ENCODE results near the gene GFY.

GFY gene

GRCh38 chr19:49396738-49397505 lies 28.3 kb upstream of the GFY start:
- Histone ChIP-seq H3K36me3 (ENCODE audit: insufficient read depth) (no peaks in the 10 kb centered on the region), H3K27me3 (ENCODE audit: insufficient read depth, low read depth) (peaks cover 68% of the 10 kb centered on the region), H4K20me1 (ENCODE audit: insufficient read depth) (no peaks in the 10 kb centered on the region), H3K4me1 (ENCODE audit: low read depth, poor library complexity, severe bottlenecking) (peaks cover 5% of the 10 kb centered on the region), H3K9ac (no peak overlapping the region), H3K27ac (no peak overlapping the region), H3K79me2 (ENCODE audit: insufficient read depth, low read depth) (no peaks in the 10 kb centered on the region), H3K4me2 (no peak overlapping the region), H2AFZ (ENCODE audit: low read depth) (no peak overlapping the region), H3K4me3 (IDR thresholded peaks at IDR 0.05; ENCODE audit: insufficient read depth, low read depth, low read length) (no peak overlapping the region)
- no peak for TF ChIP-seq CTCF (conservative IDR thresholded peaks at IDR 0.05; ENCODE audit: low read depth, low read length)

DNA sequence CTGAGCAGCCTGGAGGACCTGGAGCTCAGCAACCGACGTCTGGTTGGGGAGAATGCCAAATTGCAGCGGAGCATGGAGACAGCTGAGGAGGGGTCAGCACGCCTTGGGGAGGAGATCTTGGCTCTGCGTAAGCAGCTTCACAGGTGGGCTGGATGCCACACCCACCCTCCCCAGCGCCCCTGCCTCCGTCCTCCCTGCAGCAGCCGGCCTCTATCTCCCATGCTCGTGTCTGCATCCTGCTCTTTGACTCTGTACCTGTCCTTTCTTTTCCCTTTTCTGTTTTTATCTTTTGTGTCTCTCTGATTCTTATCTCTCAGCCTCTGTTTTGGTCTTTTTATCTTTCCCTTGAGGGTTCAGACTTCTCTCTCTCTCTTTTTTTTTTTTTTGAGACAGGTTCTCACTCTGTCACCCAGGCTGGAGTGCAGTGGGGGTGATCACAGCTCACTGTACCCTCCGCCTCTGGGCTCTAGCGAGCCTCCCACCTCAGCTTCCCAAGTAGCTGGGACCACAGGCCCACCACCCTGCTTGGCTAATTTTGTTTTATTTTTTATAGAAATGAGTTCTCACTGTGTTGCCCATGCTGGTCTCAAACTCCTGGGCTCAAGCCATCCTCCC lies 27.1 kb upstream of the GFY start:
- no peak overlapping the region for H2AFZ ChIP-seq (ENCODE audit: low read depth)
- H3K27me3 ChIP-seq (ENCODE audit: insufficient read depth, low read depth) = peaks cover 60% of the 10 kb centered on the region
- no peak overlapping the region for H3K27ac ChIP-seq
- H3K79me2 ChIP-seq (ENCODE audit: insufficient read depth, low read depth) = no peaks in the 10 kb centered on the region
- no peak overlapping the region for H3K4me3 ChIP-seq (IDR thresholded peaks at IDR 0.05; ENCODE audit: insufficient read depth, low read depth, low read length)
- H3K36me3 ChIP-seq (ENCODE audit: insufficient read depth) = no peaks in the 10 kb centered on the region
- H4K20me1 ChIP-seq (ENCODE audit: insufficient read depth) = no peaks in the 10 kb centered on the region
- no peak overlapping the region for H3K9ac ChIP-seq
- peaks cover 5% of the 10 kb centered on the region for H3K4me1 ChIP-seq (ENCODE audit: low read depth, poor library complexity, severe bottlenecking)
- H3K4me2 ChIP-seq = no peak overlapping the region
- TF ChIP-seq CTCF (conservative IDR thresholded peaks at IDR 0.05; ENCODE audit: low read depth, low read length) = no peak

GRCh38 chr19:49398931-49399330 lies 26.3 kb upstream of the GFY start:
- Histone ChIP-seq H3K27ac (no peak overlapping the region), H3K4me1 (ENCODE audit: low read depth, poor library complexity, severe bottlenecking) (peaks cover 13% of the 10 kb centered on the region), H3K4me2 (no peak overlapping the region), H3K36me3 (ENCODE audit: insufficient read depth) (no peaks in the 10 kb centered on the region), H4K20me1 (ENCODE audit: insufficient read depth) (no peaks in the 10 kb centered on the region), H3K27me3 (ENCODE audit: insufficient read depth, low read depth) (peaks cover 53% of the 10 kb centered on the region), H3K79me2 (ENCODE audit: insufficient read depth, low read depth) (no peaks in the 10 kb centered on the region), H2AFZ (ENCODE audit: low read depth) (no peak overlapping the region), H3K4me3 (IDR thresholded peaks at IDR 0.05; ENCODE audit: insufficient read depth, low read depth, low read length) (no peak overlapping the region), H3K9ac (no peak overlapping the region)
- TF ChIP-seq CTCF (conservative IDR thresholded peaks at IDR 0.05; ENCODE audit: low read depth, low read length) = no peak

GRCh38 chr19:49400029-49400428 lies 25.2 kb upstream of the GFY start:
- no peak overlapping the region for H3K9ac ChIP-seq
- TF ChIP-seq CTCF (conservative IDR thresholded peaks at IDR 0.05; ENCODE audit: low read depth, low read length) = no peak
- H3K27ac ChIP-seq = no peak overlapping the region
- H3K4me2 ChIP-seq = no peak overlapping the region
- H3K4me1 ChIP-seq (ENCODE audit: low read depth, poor library complexity, severe bottlenecking) = peaks cover 14% of the 10 kb centered on the region
- no peaks in the 10 kb centered on the region for H3K36me3 ChIP-seq (ENCODE audit: insufficient read depth)
- no peak overlapping the region for H3K4me3 ChIP-seq (IDR thresholded peaks at IDR 0.05; ENCODE audit: insufficient read depth, low read depth, low read length)
- no peaks in the 10 kb centered on the region for H4K20me1 ChIP-seq (ENCODE audit: insufficient read depth)
- H3K27me3 ChIP-seq (ENCODE audit: insufficient read depth, low read depth) = peaks cover 48% of the 10 kb centered on the region
- no peak overlapping the region for H2AFZ ChIP-seq (ENCODE audit: low read depth)
- no peaks in the 10 kb centered on the region for H3K79me2 ChIP-seq (ENCODE audit: insufficient read depth, low read depth)
